H1 (cell line): ENCODE results near the gene SPINK1. TPM values are rescaled to one million over a fixed set of nuclear protein-coding genes. Genes with fewer than 3 reads are reported as not detected.
"Not testable (repeated sequence)": the region's sequence is repeated elsewhere in the genome, so short reads cannot be mapped to it uniquely, and the experiment has no call there.

ENCODE experiments used
- CTCF ChIA-PET: fragments of 300-600 bp; sonication (Branson Sonifier 250); formaldehyde crosslinking; loops from one replicate; lab custom pipeline; 2021; ENCODE audit not compliant: partially characterized antibody; lab: Charles Lee
- POLR2A ChIA-PET: fragments of 300-600 bp; sonication (Branson Sonifier 250); formaldehyde crosslinking; loops from one replicate; lab custom pipeline; 2021; ENCODE audit warnings: inconsistent platforms; ENCODE audit not compliant: partially characterized antibody; lab: Charles Lee
- DNase-seq, 2 experiments: peaks; one replicate each; pipeline versions ENCODE4 v3.0.0 to v3.0.0-alpha.2; 2010 to 2022; ENCODE audit warnings: low spot score in 2 of 2, low read depth in 1 of 2, mixed read lengths in 1 of 2
- FAIRE-seq: peaks from 2 replicates; lab custom pipeline; 2011; peaks lifted over from hg19 to GRCh38; lab: Jason Lieb, UNC
- H2AFZ ChIP-seq: 2 replicates; pipeline ENCODE4 v1.8.1; 2012; ENCODE audit warnings: low read length, inconsistent platforms
- H2AK5ac ChIP-seq: 2 replicates; pipeline ENCODE4 v1.6.1; 2013; ENCODE audit warnings: low read depth, low read length
- H2BK120ac ChIP-seq: replicated peaks from 2 replicates; pipeline ENCODE3; 2013; ENCODE audit warnings: low read depth, low read length, inconsistent platforms
- H2BK12ac ChIP-seq: 2 replicates; pipeline ENCODE4 v1.6.1; 2013; ENCODE audit warnings: low read depth, low read length
- H2BK15ac ChIP-seq: 2 replicates; pipeline ENCODE4 v1.6.1; 2013; ENCODE audit warnings: low read length
- H2BK20ac ChIP-seq: 2 replicates; pipeline ENCODE4 v1.6.1; 2013; ENCODE audit warnings: low read length
- H2BK5ac ChIP-seq: 2 replicates; pipeline ENCODE4 v1.6.1; 2013; ENCODE audit warnings: low read depth, low read length
- H3K14ac ChIP-seq: 2 replicates; pipeline ENCODE4 v1.6.1; 2013; ENCODE audit warnings: inconsistent platforms; ENCODE audit not compliant: insufficient read length
- H3K18ac ChIP-seq: 2 replicates; pipeline ENCODE4 v1.6.1; 2013; ENCODE audit warnings: low read length; ENCODE audit errors: extremely low read depth
- H3K23ac ChIP-seq: 2 replicates; pipeline ENCODE4 v1.6.1; 2013; ENCODE audit warnings: inconsistent platforms; ENCODE audit not compliant: insufficient read length
- H3K23me2 ChIP-seq: 2 replicates; pipeline ENCODE4 v1.6.1; 2013; ENCODE audit warnings: low read depth, low read length
- H3K27ac ChIP-seq: 2 replicates; pipeline ENCODE4 v1.6.1; 2011; ENCODE audit warnings: low read depth, low read length, inconsistent platforms
- H3K27me3 ChIP-seq, 4 experiments: replicated peaks in 1 of 4; 1 replicate in 1 of 4; 2 replicates in 3 of 4; pipeline versions ENCODE4 v1.6.1 to v1.8.1; 2011 to 2013; ENCODE audit warnings: low read length in 3 of 4, mild to moderate bottlenecking in 3 of 4, inconsistent platforms in 2 of 4, mixed read lengths in 2 of 4, moderate library complexity in 1 of 4; ENCODE audit not compliant: control insufficient read depth in 3 of 4, insufficient read depth in 3 of 4; ENCODE audit errors: extremely low read depth in 1 of 4
- H3K36me3 ChIP-seq, 4 experiments: 2 replicates each; pipeline versions ENCODE4 v1.6.1 to v1.8.1; 2011 to 2013; ENCODE audit warnings: mild to moderate bottlenecking in 4 of 4, low read length in 3 of 4, moderate library complexity in 2 of 4, control low read depth in 1 of 4, inconsistent platforms in 1 of 4; ENCODE audit not compliant: insufficient read depth in 4 of 4, control insufficient read depth in 2 of 4
- H3K4ac ChIP-seq: replicated peaks from 2 replicates; pipeline ENCODE3; 2013; ENCODE audit warnings: low read length, low read depth, mixed read lengths, inconsistent platforms; ENCODE audit not compliant: insufficient read length
- H3K4me1 ChIP-seq, 4 experiments: replicated peaks in 1 of 4; 1 replicate in 1 of 4; 2 replicates in 3 of 4; pipeline versions ENCODE4 v1.6.1 to v1.8.1; 2011 to 2013; ENCODE audit warnings: low read length in 3 of 4, inconsistent platforms in 2 of 4, mixed read lengths in 1 of 4; ENCODE audit not compliant: insufficient read depth in 4 of 4, control insufficient read depth in 3 of 4
- H3K4me2 ChIP-seq, 2 experiments: 2 replicates each; pipeline versions ENCODE4 v1.6.1 to v1.8.1; 2011 to 2013; ENCODE audit warnings: low read depth in 2 of 2, low read length in 2 of 2, control low read depth in 1 of 2, inconsistent platforms in 1 of 2, mild to moderate bottlenecking in 1 of 2; ENCODE audit not compliant: insufficient read depth in 1 of 2
- H3K4me3 ChIP-seq, 4 experiments: fragments of 200-600, 300-600 bp in 1 of 4; sonication (generic), shearing (Covaris generic), sonication (Bioruptor Twin) in 1 of 4; 2 replicates each; pipeline versions ENCODE4 v1.5.1 to v1.8.1; 2011 to 2016; ENCODE audit warnings: low read length in 4 of 4, low read depth in 3 of 4, control low read depth in 2 of 4, inconsistent platforms in 2 of 4, mild to moderate bottlenecking in 2 of 4, mixed read lengths in 1 of 4, moderate library complexity in 1 of 4; ENCODE audit not compliant: insufficient read depth in 2 of 4; ENCODE audit errors: extremely low read depth in 1 of 4
- H3K56ac ChIP-seq: replicated peaks from 2 replicates; pipeline ENCODE3; 2013; ENCODE audit warnings: low read depth, mild to moderate bottlenecking, mixed read lengths, low read length, inconsistent platforms; ENCODE audit not compliant: insufficient read length
- H3K79me1 ChIP-seq: 2 replicates; pipeline ENCODE4 v1.6.1; 2013; ENCODE audit warnings: low read depth, low read length, control low read depth
- H3K79me2 ChIP-seq, 2 experiments: 2 replicates each; pipeline versions ENCODE4 v1.6.1 to v1.8.1; 2012 to 2013; ENCODE audit warnings: low read length in 2 of 2, mild to moderate bottlenecking in 2 of 2, inconsistent platforms in 1 of 2; ENCODE audit not compliant: insufficient read depth in 2 of 2, control insufficient read depth in 1 of 2
- H3K9ac ChIP-seq, 4 experiments: replicated peaks in 1 of 4; 1 replicate in 1 of 4; 2 replicates in 3 of 4; pipeline versions ENCODE4 v1.6.1 to v1.8.1; 2011 to 2013; ENCODE audit warnings: low read depth in 3 of 4, low read length in 3 of 4, control low read depth in 2 of 4, mild to moderate bottlenecking in 2 of 4, moderate library complexity in 2 of 4, inconsistent platforms in 1 of 4; ENCODE audit errors: extremely low read depth in 1 of 4
- H3K9me3 ChIP-seq, 2 experiments: 2 replicates each; pipeline versions ENCODE4 v1.6.1 to v1.8.1; 2012 to 2013; ENCODE audit warnings: mild to moderate bottlenecking in 2 of 2, moderate library complexity in 2 of 2, control low read depth in 1 of 2, inconsistent platforms in 1 of 2, low read depth in 1 of 2, low read length in 1 of 2, mixed read lengths in 1 of 2; ENCODE audit not compliant: insufficient read depth in 2 of 2
- H4K20me1 ChIP-seq, 2 experiments: replicated peaks in 1 of 2; 2 replicates each; pipeline versions ENCODE3 to v1.8.1; 2011 to 2013; ENCODE audit warnings: inconsistent platforms in 2 of 2, low read length in 2 of 2, mild to moderate bottlenecking in 1 of 2; ENCODE audit not compliant: insufficient read depth in 2 of 2, control insufficient read depth in 1 of 2
- H4K5ac ChIP-seq: 2 replicates; pipeline ENCODE4 v1.6.1; 2013; ENCODE audit warnings: low read length, low read depth, mixed read lengths, inconsistent platforms; ENCODE audit not compliant: insufficient read length
- H4K8ac ChIP-seq: 2 replicates; pipeline ENCODE4 v1.8.0; 2013; ENCODE audit warnings: mild to moderate bottlenecking, moderate library complexity, low read length, inconsistent platforms; ENCODE audit not compliant: insufficient read depth; ENCODE audit errors: extremely low read depth
- H4K91ac ChIP-seq: replicated peaks from 2 replicates; pipeline ENCODE3; 2013; ENCODE audit warnings: low read length, mixed read lengths, inconsistent platforms; ENCODE audit not compliant: insufficient read length
- CHD2 ChIP-seq: IDR thresholded peaks from 2 replicates; pipeline ENCODE4 v1.6.1; 2012; ENCODE audit warnings: low read length, improper control_type of control experiment
- EP300 ChIP-seq, 2 experiments: IDR thresholded peaks; 1 replicate in 1 of 2; 2 replicates in 1 of 2; pipeline ENCODE4 v1.6.1; 2011 to 2012; ENCODE audit warnings: low read depth in 2 of 2, low read length in 2 of 2, mild to moderate bottlenecking in 2 of 2, borderline replicate concordance in 1 of 2, inconsistent platforms in 1 of 2, moderate library complexity in 1 of 2
- POLR2A ChIP-seq, 2 experiments: IDR thresholded peaks; 1 replicate in 1 of 2; 2 replicates in 1 of 2; pipeline ENCODE4 v1.6.1; 2011; ENCODE audit warnings: low read depth in 2 of 2, low read length in 2 of 2, mild to moderate bottlenecking in 2 of 2; ENCODE audit errors: control extremely low read depth in 1 of 2
- RBBP5 ChIP-seq: IDR thresholded peaks from 2 replicates; pipeline ENCODE4 v1.7.1; 2012; ENCODE audit warnings: low read depth, mild to moderate bottlenecking, inconsistent platforms, low read length, moderate library complexity, borderline replicate concordance
- SIN3A ChIP-seq, 2 experiments: IDR thresholded peaks in 1 of 2; conservative IDR thresholded peaks in 1 of 2; 2 replicates each; pipeline ENCODE4 v1.6.1; 2011 to 2012; ENCODE audit warnings: low read length in 2 of 2, improper control_type of control experiment in 1 of 2, low read depth in 1 of 2, mild to moderate bottlenecking in 1 of 2
- TBP ChIP-seq: IDR thresholded peaks from 2 replicates; pipeline ENCODE4 v1.6.1; 2011; ENCODE audit warnings: low read depth, low read length, improper control_type of control experiment
- WGBS, 2 experiments: shearing (Covaris generic) in 1 of 2; methylation state at CpG; one replicate each; pipeline versions ENCODE4 v1.1.6 to v1.1.7; 2013 to 2015; ENCODE audit warnings: low lambda C conversion rate in 2 of 2, mixed read lengths in 2 of 2, inconsistent platforms in 1 of 2, low coverage in 1 of 2, missing lambda C conversion rate in 1 of 2; ENCODE audit not compliant: insufficient replicate concordance in 2 of 2, insufficient coverage in 1 of 2, insufficient read length in 1 of 2; ENCODE audit errors: extremely low coverage in 1 of 2, missing lambda C conversion rate in 1 of 2; 5-methylcytosine and 5-hydroxymethylcytosine counted together
- polyA plus RNA-seq, 7 experiments: library from polyadenylated mRNA; depleted of rRNA in 3 of 7; stranded (reverse) in 5 of 7; unstranded in 2 of 7; fragments of >200 nt in 5 of 7; fragments of 200-250 nt in 2 of 7; gene quantifications; 1 replicate in 5 of 7; 2 replicates in 1 of 7; 4 replicates in 1 of 7; pipeline versions ENCODE4 v1.2.1 to v1.2.3, GENCODE V29; 2011 to 2013; ENCODE audit warnings: missing spikeins in 2 of 7, mixed read lengths in 2 of 7
- total RNA-seq: library from RNA; stranded (reverse); fragmentation: NEBNext Ultra II Directional; extraction: Animal tissue kit (Norgen Biotek cat#: 25700); gene quantifications from 2 replicates; pipeline ENCODE4 v1.2.1, GENCODE V29; 2021

SPINK1 gene
- total and polyA plus RNA-seq, 2 of the 8 experiments (the other 6 are each of a cell fraction or from before 2014, with no cell fraction given) = 0.48 to 1.3 TPM

- TF ChIP-seq EP300 (IDR thresholded peaks at IDR 0.05; ENCODE audit: borderline replicate concordance in 1 of 2, low read depth in 2 of 2, low read length in 2 of 2) (no peak), RBBP5 (no peak), CHD2 (no peak), TBP (no peak), POLR2A (IDR thresholded peaks at IDR 0.05; ENCODE audit: control extremely low read depth in 1 of 2, low read depth in 2 of 2, low read length in 2 of 2) (no peak), SIN3A (conservative IDR thresholded peaks at IDR 0.05 in 1 of 2, IDR thresholded peaks at IDR 0.05 in 1 of 2; ENCODE audit: low read depth in 1 of 2, low read length in 2 of 2) (no peak)
Measured at GRCh38 chr5:147803926-147804325, 27.5 kb downstream of the SPINK1 start (continued).

GRCh38 chr5:147803161-147803560 is 28.3 kb downstream of the SPINK1 start:
- H3K23ac ChIP-seq, H2BK5ac ChIP-seq, H2BK20ac ChIP-seq, H3K4me2 ChIP-seq, H3K18ac ChIP-seq, H3K9ac ChIP-seq, FAIRE-seq, H3K79me1 ChIP-seq, POLR2A ChIA-PET, H3K4me3 ChIP-seq, H4K5ac ChIP-seq, H2AK5ac ChIP-seq, DNase-seq, H4K91ac ChIP-seq, H2BK15ac ChIP-seq, H3K27ac ChIP-seq, H2BK120ac ChIP-seq, H3K27me3 ChIP-seq, H3K14ac ChIP-seq, H2BK12ac ChIP-seq, H3K9me3 ChIP-seq, H3K4ac ChIP-seq, H4K8ac ChIP-seq, H3K36me3 ChIP-seq, H3K56ac ChIP-seq, H2AFZ ChIP-seq, H3K4me1 ChIP-seq, H3K79me2 ChIP-seq, H4K20me1 ChIP-seq, H3K23me2 ChIP-seq: not testable (repeated sequence)
- 90% methylated on average over 3 of the region's 3 CpGs; no CpG with 5 or more reads in 1 of the 2 experiments for WGBS, 2 experiments
- CTCF ChIA-PET = interaction anchor here (1.8 kb wide), 1 partner anchor 20 kb away, joined by 4 read pairs; no protein-coding TSS in a partner anchor
